ENCODE results near the gene SULT4A1. TPM values are rescaled to one million over a fixed set of nuclear protein-coding genes. Genes with fewer than 3 reads are reported as not detected.

The SULT4A1 gene
- polyA plus RNA-seq, 1 experiment = 0.14 TPM

- H3K27me3 ChIP-seq (ENCODE audit: control insufficient read depth, insufficient read depth, low read length) = peaks cover 20% of the 10 kb centered on the region
- TF ChIP-seq, protein P1, sequence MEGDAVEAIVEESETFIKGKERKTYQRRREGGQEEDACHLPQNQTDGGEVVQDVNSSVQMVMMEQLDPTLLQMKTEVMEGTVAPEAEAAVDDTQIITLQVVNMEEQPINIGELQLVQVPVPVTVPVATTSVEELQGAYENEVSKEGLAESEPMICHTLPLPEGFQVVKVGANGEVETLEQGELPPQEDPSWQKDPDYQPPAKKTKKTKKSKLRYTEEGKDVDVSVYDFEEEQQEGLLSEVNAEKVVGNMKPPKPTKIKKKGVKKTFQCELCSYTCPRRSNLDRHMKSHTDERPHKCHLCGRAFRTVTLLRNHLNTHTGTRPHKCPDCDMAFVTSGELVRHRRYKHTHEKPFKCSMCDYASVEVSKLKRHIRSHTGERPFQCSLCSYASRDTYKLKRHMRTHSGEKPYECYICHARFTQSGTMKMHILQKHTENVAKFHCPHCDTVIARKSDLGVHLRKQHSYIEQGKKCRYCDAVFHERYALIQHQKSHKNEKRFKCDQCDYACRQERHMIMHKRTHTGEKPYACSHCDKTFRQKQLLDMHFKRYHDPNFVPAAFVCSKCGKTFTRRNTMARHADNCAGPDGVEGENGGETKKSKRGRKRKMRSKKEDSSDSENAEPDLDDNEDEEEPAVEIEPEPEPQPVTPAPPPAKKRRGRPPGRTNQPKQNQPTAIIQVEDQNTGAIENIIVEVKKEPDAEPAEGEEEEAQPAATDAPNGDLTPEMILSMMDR (IDR thresholded peaks at IDR 0.05; ENCODE audit: low read depth, low read length) = no peak
- no peak overlapping the region for H3K27ac ChIP-seq (ENCODE audit: low read depth, low read length)
- POLR2A ChIA-PET = no interaction called here
- no peak for DNase-seq (ENCODE audit: low read depth, low spot score)
- no peaks in the 10 kb centered on the region for H3K9me3 ChIP-seq (ENCODE audit: control insufficient read depth, insufficient read depth, low read length)
- no peak overlapping the region for H3K4me3 ChIP-seq (ENCODE audit: low read depth, low read length)
- CTCF ChIA-PET = interaction anchor here (1.4 kb wide), 1 partner anchor 10 kb away, joined by 3 read pairs; no protein-coding TSS in a partner anchor
Observed at GRCh38 chr22:43838571-43839307, 23.6 kb downstream of the SULT4A1 start.

DNA sequence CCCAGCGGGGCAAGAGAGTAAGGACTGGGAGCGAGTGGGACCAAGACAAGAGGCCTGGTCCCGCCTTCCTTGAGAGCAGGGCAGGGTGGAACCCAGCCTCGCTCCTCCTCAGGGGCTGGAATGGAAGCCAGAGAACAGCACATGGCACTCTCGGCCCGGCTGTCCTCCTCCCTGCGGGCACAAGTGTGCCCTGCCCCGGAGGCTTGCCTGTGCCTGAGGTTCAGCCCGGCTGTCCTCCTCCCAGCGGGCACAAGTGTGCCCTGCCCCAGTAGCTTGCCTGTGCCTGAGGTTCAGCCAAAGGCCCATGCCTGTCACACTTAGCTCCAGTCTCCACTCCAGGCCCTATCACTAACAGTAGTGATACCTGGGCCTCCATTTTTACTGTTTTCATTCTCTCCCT is 24.2 kb downstream of the SULT4A1 start:
- POLR2A ChIA-PET = no interaction called here
- Histone ChIP-seq H3K27me3 (ENCODE audit: control insufficient read depth, insufficient read depth, low read length) (peaks cover 22% of the 10 kb centered on the region), H3K4me3 (ENCODE audit: low read depth, low read length) (no peak overlapping the region), H3K27ac (ENCODE audit: low read depth, low read length) (no peak overlapping the region), H3K9me3 (ENCODE audit: control insufficient read depth, insufficient read depth, low read length) (no peaks in the 10 kb centered on the region; the same call in 1 of the 2 replicates)
- CTCF ChIA-PET = interaction anchor here (1.4 kb wide), 1 partner anchor 10 kb away, joined by 3 read pairs; no protein-coding TSS in a partner anchor
- DNase-seq (ENCODE audit: low read depth, low spot score) = no peak
- TF ChIP-seq, protein P1 (IDR thresholded peaks at IDR 0.05; ENCODE audit: low read depth, low read length) = no peak

DNA sequence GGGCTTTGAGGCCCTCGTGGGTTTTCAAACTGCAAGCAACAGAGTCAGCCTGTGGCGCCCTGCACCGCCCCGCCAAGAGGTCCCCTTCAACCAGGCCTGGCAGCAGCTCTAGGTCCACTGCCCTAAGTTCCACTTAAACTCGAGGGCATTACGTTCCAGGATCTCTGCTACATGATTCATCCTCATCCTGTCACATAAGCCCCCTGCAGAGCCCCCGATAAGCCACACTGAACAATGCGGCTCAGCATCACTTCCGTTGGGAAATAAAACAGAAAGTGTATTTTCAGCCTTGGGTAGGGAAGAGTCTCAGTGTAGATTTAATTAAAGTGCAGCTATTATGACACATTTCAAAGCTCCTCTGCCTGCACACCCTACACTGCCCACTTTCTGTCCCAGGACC is 24.6 kb downstream of the SULT4A1 start:
- DNase-seq (ENCODE audit: low read depth, low spot score) = no peak
- Histone ChIP-seq H3K27me3 (ENCODE audit: control insufficient read depth, insufficient read depth, low read length) (peaks cover 26% of the 10 kb centered on the region), H3K4me3 (ENCODE audit: low read depth, low read length) (no peak overlapping the region), H3K9me3 (ENCODE audit: control insufficient read depth, insufficient read depth, low read length) (no peaks in the 10 kb centered on the region; the same call in 1 of the 2 replicates), H3K27ac (ENCODE audit: low read depth, low read length) (no peak overlapping the region)
- POLR2A ChIA-PET = no interaction called here
- TF ChIP-seq, protein P1 (IDR thresholded peaks at IDR 0.05; ENCODE audit: low read depth, low read length) = no peak
- CTCF ChIA-PET = interaction anchor here (1.4 kb wide), 1 partner anchor 11 kb away, joined by 3 read pairs; no protein-coding TSS in a partner anchor

DNA sequence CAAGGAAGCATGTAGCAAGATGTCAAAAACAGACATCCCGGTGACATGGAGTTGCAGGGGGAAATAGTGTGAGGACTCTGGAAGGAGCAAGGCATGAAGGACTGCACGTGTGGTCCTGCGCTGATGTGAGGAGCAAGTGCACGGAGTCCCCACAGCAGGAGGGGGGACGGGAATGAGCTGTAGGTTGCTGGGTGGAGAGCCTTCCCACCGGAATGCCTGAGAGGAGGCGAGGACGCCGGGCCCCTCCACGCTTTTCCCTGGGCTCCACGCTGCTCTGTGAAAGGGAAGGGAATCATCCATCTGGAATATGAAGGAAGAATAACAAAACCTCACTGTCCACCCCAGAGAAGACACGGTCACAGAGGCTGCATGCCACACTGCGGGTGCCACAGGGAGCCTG is 26.6 kb downstream of the SULT4A1 start:
- no peak overlapping the region for H3K4me3 ChIP-seq (ENCODE audit: low read depth, low read length)
- H3K9me3 ChIP-seq (ENCODE audit: control insufficient read depth, insufficient read depth, low read length) = no peaks in the 10 kb centered on the region; the same call in 1 of the 2 replicates
- ChIA-PET CTCF (no interaction called here), POLR2A (no interaction called here)
- no peak for DNase-seq (ENCODE audit: low read depth, low spot score)
- no peak overlapping the region for H3K27ac ChIP-seq (ENCODE audit: low read depth, low read length)
- peaks cover 26% of the 10 kb centered on the region for H3K27me3 ChIP-seq (ENCODE audit: control insufficient read depth, insufficient read depth, low read length)
- TF ChIP-seq, protein P1 (IDR thresholded peaks at IDR 0.05; ENCODE audit: low read depth, low read length) = no peak

DNA sequence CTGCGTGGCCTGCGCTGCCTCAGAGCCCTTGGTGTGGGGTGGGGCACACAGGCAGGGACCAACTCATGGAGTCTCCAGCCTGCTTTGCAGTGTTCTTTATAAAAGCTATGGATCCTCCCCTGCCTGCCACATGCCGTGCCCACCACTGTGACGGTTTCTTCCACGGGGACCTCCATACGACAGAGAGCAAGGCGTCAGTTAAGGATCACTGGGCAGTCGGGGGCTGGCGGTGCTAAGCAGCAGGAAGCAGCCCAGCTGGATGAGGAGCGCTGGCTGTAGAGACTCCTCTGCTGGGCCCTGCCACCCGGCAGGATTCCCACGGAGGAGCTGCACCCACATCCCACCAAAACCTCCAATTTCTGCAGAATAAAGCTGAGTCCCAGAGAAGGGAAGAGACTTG is 27.1 kb downstream of the SULT4A1 start:
- H3K27me3 ChIP-seq (ENCODE audit: control insufficient read depth, insufficient read depth, low read length) = peaks cover 30% of the 10 kb centered on the region
- H3K4me3 ChIP-seq (ENCODE audit: low read depth, low read length) = no peak overlapping the region
- ChIA-PET POLR2A (no interaction called here), CTCF (no interaction called here)
- DNase-seq (ENCODE audit: low read depth, low spot score) = no peak
- TF ChIP-seq, protein P1 (IDR thresholded peaks at IDR 0.05; ENCODE audit: low read depth, low read length) = no peak
- H3K27ac ChIP-seq (ENCODE audit: low read depth, low read length) = no peak overlapping the region
- H3K9me3 ChIP-seq (ENCODE audit: control insufficient read depth, insufficient read depth, low read length) = no peaks in the 10 kb centered on the region; the same call in 1 of the 2 replicates
